Measurements from ENCODE around the gene TMEM238.

Gene TMEM238

GRCh38 chr19:55376241-55376933 is 7.7 kb downstream of the TMEM238 start, which contains the start of gene TMEM190:
TSS of gene TMEM190 (plus strand) at chr19:55376826. CDS start at chr19:55376854, 28 bp downstream.
- no peak for DNase-seq

- DNase-seq: no peak
These were observed 9.9 kb downstream of the TMEM238 start for GRCh38 chr19:55373993-55374757.

- DNase-seq: no peak
These were observed 10.6 kb downstream of the TMEM238 start for GRCh38 chr19:55373306-55373992.

- no peak for DNase-seq
These were observed 11.6 kb downstream of the TMEM238 start for GRCh38 chr19:55372316-55373081.

GRCh38 chr19:55370305-55370988 is 13.6 kb downstream of the TMEM238 start, which contains the start of gene IL11:
TSS of gene IL11 (minus strand) at chr19:55370463. CDS start at chr19:55370310, 153 bp downstream.
- no peak for DNase-seq

GRCh38 chr19:55369653-55370304 is 14.3 kb downstream of the TMEM238 start:
- no peak for DNase-seq

- no peak for DNase-seq
These were observed 15.2 kb downstream of the TMEM238 start for GRCh38 chr19:55368701-55369563.

GRCh38 chr19:55368106-55368505 is 16.0 kb downstream of the TMEM238 start:
- no peak for DNase-seq

- DNase-seq: no peak
These were observed 17.3 kb downstream of the TMEM238 start for GRCh38 chr19:55366790-55367189.

GRCh38 chr19:55365964-55366363 is 18.1 kb downstream of the TMEM238 start:
- no peak for DNase-seq

- DNase-seq: no peak
These were observed 18.8 kb downstream of the TMEM238 start for GRCh38 chr19:55365245-55365644.

GRCh38 chr19:55362990-55363716 is 20.9 kb downstream of the TMEM238 start, which contains the start of gene GARIN5B:
TSS of gene GARIN5B (minus strand) at chr19:55363260. CDS start at chr19:55363066, 194 bp downstream.
- DNase-seq: no peak

GRCh38 chr19:55362174-55362989 is 21.7 kb downstream of the TMEM238 start:
- DNase-seq: no peak

- no peak for DNase-seq
These were observed 23.2 kb downstream of the TMEM238 start for GRCh38 chr19:55360902-55361301.

- no peak for DNase-seq
These were observed 24.9 kb downstream of the TMEM238 start for GRCh38 chr19:55358943-55359908.

GRCh38 chr19:55358493-55358892 is 25.6 kb downstream of the TMEM238 start:
- DNase-seq: no peak

- DNase-seq: no peak
These were observed 28.8 kb downstream of the TMEM238 start for GRCh38 chr19:55355213-55355821.
